Fibroblast of skin of left quadriceps (primary cell): Measurements from ENCODE around the gene PLAC1.

Experiments used
- DNase-seq, 2 experiments: peaks; one replicate each; pipeline ENCODE4 v3.0.0-alpha.2; 2013; ENCODE audit warnings: low read depth in 2 of 2

PLAC1 gene

DNA sequence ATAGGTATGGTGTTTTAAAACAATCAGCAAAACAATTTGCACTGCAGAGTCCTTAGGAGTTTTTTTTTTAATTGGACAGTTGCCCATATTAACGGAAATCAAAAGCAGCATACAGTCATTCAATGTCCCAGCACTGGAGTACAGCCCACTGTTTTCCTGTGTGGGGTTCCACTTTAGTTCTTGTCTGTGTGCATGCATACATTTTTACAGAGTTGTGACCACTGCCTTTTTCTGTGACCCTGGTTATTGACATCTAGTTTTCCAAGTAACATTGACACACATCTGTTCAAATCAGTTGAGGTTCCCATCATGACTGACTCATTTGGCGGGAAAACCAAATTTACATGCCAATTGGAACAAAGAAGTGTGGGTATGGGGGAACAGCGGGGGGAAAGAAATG lies 115.0 kb downstream of the PLAC1 start:
- no peak for DNase-seq

DNA sequence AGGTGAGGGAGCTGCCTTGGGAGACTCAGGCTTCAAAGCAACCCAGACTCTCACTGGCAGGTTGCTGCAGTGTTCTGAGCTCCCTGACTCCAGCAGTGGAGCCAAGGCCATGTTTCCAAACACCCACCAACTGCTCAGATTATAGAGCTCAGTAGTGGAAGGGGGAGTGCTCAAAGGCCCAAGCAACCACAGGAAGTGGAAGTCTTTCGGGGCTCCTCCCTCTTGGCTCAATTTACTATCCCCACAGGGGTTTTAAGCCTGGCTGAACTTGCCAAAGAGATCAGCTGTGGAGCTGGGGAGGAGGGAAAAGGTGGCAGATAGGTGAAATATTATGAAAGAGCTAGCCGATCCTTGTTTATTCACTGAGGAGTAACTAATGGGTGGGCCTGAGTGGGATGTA lies 115.8 kb downstream of the PLAC1 start:
- DNase-seq = peak; percentile 86

DNA sequence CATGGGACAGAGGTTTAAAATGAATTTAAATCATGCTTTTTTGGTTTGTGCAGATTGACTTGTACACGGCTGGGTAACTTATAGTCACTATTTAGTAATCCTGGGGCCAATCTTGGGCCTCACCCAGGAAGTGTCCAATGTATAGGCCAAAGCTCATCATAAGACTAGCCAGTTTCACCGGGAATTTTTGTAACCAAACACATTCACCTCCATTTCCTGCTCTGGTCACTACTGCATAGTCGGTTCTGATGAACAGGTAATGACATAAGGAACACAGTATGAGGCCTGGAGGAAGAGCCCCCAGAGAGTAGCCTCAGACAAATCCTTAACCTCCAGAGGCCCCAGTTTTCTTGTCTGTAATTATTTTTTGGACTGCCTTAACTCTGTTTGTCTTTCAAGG lies 116.4 kb downstream of the PLAC1 start:
- DNase-seq = no peak

DNA sequence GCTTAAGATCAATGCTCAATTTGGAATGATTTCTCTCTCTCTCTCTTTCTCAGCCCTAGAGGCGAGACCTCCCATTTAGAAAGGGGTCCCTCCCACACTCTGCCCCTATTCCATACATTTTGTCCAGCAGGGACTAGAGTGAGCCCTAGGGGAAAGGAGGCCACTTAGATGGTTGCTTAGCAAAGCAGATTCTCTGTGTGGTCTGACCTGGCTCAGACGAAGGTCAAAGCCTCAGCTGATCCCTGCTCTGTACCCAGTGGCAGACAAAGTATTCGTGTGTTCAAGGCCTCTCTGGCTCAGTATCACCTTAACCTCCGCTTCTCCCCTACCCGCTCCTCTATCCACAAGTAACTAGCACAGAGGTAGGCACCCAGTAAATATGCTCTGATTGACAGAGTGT lies 120.0 kb downstream of the PLAC1 start:
- DNase-seq = no peak

DNA sequence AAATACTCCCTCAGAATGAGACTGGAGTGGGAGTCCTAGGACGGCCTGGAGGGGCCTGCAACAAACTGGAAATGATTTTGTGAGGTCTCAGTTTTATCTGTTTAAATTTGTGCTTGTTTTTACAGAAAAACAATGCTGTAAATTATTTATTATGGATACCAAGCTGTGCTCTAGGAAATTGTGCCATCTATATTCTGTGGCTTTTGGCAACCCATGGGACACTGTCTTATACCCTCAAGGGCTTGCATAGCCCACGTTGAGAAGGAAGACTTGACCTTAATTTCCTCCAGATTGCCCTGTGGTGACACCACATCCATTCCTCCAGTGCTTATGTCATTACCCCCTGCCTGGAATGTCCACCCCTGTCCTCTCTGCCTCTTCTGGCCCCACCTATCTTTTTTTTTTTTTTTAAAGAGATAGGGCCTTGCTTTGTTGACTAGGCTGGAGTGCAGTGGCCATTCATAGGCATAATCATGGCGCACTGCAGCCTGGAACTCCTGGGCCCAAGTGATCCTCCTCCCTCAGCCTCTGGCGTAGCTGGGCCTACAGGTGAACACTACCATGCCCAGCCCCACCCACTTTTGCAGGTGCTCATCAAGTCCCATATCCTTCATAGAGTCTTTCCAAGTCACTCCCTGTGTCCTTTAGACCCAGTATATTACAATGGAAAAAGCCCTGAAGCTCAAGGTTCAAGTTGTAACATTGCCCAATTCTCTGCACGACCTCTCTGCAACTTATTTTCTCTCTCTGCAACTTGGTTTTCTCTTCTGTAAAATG lies 120.9 kb downstream of the PLAC1 start:
- DNase-seq = no peak

DNA sequence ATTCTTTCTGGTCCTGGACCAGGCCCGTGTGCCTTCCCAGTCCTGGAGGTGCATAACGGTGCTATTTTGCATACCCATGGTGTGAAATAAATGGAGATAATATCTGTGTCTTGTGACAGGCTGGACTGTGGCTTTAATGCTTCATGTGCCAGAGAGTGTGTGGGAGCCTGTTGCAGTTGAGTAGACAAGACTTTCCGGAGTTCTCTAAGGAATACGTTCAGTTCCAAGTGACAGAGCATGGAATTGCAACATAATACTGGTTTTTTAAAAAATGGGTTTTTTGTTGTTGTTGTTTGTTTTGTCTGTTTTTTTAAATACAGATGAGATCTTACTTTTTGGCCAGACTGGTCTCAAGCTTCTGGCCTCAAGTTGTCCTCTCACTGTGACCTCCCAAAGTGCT lies 124.3 kb downstream of the PLAC1 start:
- no peak for DNase-seq

DNA sequence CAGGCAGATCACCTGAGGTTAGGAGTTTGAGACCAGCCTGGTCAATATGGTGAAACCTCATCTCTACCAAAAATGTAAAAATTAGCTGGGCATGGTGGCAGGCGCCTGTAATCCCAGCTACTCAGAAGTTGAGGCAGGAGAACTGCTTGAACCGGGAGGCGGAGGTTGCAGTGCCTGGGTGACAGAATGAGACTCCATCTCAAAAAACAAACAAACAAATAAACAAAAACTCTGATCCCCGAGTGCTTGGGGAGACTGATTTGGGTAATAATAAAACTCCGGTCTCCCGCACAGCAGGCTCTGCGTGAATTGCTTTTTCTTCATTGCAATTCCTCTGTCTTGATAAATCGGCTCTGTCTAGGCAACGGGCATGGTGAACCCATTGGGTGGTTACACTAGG lies 124.9 kb downstream of the PLAC1 start:
- no peak for DNase-seq

DNA sequence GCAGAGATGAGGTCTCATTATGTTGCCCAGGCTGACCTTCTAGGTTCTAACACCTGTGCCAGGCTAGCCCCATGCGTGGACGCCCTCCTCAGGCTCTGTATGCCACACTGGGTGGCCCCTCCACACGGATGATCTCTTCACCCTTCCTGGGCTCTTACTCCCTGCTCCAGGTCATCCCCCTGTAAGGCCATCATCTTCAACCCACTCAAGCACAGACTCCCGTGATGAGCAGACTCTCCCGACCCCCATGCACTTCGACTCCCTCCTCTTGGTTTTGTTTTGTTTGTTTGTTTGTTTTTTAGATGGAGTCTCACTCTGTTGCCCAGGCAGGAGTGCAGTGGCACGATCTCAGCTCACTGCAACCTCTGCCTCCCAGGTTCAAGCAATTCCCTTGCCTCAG lies 127.4 kb downstream of the PLAC1 start:
- DNase-seq = no peak

DNA sequence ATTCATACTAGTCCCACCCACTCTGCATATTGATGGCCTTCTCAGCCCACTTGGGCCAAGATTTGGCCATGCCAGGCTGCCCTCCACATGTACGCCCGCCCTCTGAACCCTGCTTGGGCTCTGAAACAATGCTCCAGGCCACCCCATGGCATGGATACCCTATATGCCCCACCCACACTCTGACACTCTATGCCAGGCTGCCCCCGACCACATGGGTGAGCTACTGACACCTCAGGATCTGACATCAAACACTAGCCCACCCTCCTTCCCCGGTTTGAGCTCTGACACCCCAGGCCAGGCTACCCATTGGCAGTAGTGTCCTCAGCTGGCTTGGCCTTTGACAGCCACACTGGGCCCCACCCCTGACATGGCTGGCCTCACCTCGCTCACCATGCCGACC lies 128.8 kb downstream of the PLAC1 start:
- no peak for DNase-seq

DNA sequence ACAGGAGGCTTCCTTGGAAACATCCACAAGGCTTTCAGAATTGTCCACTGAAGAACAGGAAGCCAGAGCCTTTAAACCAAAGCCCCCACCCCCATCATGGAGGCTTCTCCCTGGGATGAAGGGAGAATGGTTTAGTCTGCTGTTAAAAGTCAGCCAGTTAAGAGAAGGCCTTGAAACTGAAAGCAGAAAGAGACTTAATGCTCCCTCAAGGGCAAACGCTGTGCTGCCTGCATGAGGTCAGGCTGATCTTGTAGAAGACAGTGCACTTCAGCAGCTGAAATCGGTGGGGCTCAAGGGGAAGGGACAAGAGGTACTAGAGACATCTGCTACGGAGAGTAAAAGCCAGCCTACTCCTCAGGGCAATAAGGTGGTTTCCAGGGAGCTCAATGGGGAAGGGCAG lies 129.3 kb downstream of the PLAC1 start:
- DNase-seq = no peak

DNA sequence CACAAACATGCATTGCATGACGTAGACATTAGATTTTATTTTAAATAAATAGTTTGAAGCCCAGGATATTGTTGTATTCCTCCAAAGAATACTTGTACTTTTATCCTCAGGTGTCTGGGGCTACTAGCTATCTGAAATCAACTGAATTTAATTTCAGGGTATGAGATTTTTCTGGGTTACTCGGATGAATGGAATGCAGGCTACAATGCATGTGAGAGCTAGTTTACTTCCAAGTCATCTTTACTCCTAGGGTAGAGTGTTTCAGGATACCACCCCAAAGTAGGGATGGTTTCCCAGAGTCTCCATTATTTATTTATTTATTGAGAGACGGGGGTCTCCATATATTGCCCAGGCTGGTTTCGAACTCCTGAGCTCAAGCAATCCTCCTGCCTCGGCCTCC lies 131.9 kb downstream of the PLAC1 start:
- DNase-seq = no peak

DNA sequence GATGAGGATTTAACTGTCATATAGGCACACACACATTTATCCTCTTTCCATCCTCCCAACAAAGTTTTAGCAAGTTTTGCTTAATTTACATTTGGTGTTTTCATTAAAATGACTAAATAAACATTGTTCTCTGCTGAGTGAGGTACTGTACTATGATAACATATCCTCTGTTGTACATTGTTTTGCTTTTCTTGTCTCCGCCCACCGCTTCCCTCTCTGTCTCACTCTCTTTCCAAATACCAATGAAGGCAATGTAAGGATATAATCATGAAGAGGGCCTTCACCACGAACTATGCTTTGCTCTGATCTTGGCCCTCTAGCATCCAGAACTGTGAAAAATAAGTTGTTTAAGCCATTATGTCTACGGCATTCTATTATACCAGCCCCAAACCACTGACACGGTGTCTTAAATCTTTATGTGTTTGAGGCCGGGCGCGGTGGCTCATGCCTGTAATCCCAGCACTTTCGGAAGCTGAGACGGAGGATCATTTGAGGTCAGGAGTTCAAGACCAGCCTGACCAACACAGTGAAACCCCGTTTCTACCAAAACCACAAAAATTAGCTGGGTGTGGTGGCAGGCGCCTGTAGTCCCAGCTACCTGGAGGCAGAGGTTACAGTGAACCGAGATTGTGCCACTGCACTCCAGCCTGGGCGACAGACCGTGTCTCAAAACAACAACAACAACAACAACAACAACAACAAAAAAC lies 133.0 kb downstream of the PLAC1 start:
- DNase-seq = no peak

DNA sequence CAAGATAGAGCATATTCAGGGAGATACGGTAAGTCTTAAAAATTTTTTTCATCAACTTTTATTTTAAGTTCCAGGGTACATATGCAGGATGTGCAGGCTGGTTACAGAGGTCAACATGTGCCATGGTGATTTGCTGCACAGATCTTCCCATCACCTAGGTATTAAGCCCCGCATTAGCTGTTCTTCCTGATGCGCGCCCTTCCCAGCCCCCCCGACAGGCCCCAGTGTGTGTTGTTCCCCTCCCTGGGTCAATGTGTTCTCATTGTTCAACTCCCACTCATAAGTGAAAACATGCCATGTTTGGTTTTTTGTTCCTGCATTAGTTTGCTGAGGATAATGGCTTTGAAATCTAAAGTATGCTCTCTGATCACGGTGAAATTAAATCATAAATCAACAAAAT lies 134.1 kb downstream of the PLAC1 start:
- no peak for DNase-seq

DNA sequence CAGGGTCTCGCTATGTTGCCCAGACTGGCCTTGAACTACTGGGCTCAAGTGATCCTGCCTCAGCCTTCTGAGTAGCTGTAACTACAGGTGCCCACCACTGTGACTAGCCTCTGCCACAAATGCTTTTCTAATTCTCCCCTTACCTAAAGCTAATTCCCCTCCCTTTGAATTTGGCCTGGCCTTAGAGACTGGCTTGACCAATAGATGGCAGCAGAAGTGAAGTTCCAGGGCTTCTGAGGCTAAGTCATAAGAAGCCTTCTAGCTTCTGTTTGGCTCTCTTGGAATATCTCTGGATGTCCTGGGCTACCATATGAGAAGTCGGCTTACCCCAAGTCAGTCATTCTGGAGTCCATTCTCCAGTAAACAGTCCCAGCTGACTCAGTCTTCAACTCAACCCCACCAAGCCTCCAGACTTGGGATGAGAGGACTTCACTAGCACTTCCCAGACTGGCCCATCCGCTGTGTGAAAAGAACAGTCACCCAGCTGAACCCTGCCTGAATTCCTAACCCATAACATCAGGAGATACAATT lies 137.3 kb downstream of the PLAC1 start:
- DNase-seq = no peak
